ENCODE results near the gene KRTAP10-12.
A peak's percentile ranks its signal among the peaks of the same experiment; 100 is the strongest.

Gene KRTAP10-12

GRCh38 chr21:44712203-44713028 is 15.4 kb downstream of the KRTAP10-12 start:
- no peak for DNase-seq

- DNase-seq = no peak
Observed at GRCh38 chr21:44713130-44713529, 16.2 kb downstream of the KRTAP10-12 start.

DNA sequence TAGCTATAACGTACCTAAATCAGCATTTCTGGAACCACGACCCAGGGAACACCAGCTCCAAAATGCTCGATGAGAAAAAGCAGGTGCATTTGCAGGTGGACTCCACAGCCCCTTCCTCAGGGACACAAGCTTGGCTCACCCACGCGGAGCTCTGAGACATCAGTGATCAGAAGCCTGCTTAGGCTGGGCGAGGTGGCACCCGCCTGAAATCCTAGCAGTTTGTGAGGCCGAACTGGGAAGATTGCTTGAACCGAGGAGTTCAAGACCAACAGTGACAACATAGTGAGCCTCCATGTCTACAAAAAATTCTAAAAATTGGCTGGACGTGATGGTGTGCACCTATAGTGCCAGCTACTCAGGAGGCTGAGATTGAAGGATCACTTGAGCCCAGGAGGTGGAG is 16.9 kb downstream of the KRTAP10-12 start:
- no peak for DNase-seq

GRCh38 chr21:44714905-44715304 is 17.9 kb downstream of the KRTAP10-12 start:
- no peak for DNase-seq

DNA sequence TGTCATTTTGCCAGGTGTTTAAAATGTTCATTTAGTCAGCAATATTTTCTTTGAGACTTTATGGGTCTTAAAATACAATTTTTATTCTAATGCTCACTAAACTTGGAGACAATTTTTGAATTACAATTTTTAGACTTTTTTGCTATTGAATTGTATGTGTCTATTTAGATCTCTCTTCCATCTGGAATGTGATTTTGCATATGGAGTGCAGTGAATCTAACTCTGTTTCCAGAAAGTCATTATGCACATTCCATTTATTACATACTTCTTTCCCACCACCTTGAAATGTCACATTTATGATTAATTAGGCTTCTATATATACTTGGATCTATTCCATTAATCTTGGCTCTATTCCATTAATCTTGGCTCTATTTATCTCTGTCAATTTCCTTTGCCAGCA is 20.0 kb downstream of the KRTAP10-12 start:
- no peak for DNase-seq

GRCh38 chr21:44718093-44718492 is 21.1 kb downstream of the KRTAP10-12 start:
- DNase-seq = no peak

DNA sequence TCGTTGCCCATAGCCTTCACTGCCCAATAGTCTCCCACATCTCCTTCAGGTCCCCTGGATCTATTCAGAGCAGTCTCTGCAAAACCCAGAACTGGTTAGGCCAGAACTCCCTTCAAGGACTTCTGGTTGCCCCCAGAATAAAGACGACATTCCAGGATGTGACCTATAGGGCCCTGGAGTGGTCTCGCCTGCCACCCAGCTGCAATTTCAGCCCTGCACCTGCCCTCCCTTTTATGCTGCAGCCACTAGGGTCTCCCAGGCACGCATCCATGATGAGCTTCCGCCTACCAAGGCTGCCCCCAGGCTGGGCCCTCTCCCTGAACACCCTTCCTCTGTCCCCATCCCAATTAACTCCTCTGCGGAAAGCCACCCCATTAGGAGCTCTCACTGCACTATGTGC is 21.6 kb downstream of the KRTAP10-12 start:
- DNase-seq = no peak

GRCh38 chr21:44720170-44720569 is 23.2 kb downstream of the KRTAP10-12 start:
- DNase-seq = no peak

GRCh38 chr21:44722731-44723130 is 25.8 kb downstream of the KRTAP10-12 start:
- no peak for DNase-seq

DNA sequence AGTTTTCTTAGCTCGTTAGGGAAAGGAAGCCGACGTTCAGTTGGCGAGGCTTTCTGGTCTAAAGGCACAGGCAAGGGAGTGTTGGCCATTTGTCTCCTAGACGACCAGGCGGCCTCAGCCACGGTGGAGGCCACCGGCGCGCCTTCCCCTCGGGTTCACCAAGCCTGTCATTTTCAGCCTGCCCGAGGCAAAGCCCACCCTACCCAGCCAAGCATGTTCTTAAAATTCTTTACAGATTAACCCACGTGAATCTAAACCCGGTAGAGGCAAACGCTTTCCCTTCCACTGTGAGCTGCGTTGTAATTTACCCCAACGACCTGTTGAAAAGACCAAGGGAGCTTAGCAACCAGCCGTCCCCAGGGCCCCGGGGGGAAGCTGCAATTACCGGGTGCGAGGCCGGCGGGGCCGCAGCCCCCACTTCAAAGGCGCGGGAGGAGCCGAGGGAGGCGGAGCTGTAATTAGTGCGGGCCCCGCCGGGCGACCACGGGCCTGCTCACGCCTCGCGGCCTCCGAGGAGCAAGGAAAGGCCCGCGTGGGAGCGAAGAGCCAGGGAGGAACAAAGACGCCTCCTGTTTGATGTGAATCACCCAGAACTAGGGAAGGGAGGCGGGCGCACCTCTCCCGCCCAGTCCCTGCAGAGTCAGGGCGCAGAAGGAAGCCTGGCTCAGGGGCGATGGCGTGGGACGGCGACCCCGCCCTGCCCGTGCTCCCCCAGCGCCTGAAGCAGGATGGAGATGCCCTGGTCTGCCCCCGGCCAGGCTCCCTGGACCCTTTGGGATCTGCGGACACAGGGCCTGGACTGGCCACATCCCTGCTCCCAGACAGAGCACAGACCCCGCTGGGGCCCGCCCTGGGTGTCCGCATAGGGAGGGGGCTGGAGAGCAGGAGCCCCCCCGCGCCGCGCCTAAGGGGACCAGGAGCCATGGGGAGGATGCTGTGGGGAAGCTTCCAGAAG is 26.5 kb downstream of the KRTAP10-12 start:
- peak in 1 of 4 experiments; percentile 8 for DNase-seq

- no peak for DNase-seq
Observed at GRCh38 chr21:44724196-44724595, 27.2 kb downstream of the KRTAP10-12 start.

DNA sequence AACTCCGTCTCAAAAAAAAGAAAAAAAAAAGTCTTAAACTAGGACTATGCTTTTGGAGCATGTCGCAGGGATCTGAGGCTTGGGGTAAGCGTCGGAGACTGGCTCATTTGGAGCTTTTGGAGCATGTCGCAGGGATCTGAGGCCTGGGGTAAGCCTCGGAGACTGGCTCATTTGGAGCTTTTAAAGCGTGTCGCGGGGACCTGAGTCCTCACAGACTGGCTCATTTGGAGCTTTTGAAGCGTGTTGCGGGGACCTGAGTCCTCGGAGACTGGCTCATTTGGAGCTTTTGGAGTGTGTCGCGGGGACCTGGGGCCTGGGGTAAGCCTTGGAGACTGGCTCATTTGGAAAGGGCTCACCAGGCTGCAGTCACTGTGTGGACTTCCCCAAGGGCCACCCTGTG is 28.0 kb downstream of the KRTAP10-12 start:
- DNase-seq = no peak

DNA sequence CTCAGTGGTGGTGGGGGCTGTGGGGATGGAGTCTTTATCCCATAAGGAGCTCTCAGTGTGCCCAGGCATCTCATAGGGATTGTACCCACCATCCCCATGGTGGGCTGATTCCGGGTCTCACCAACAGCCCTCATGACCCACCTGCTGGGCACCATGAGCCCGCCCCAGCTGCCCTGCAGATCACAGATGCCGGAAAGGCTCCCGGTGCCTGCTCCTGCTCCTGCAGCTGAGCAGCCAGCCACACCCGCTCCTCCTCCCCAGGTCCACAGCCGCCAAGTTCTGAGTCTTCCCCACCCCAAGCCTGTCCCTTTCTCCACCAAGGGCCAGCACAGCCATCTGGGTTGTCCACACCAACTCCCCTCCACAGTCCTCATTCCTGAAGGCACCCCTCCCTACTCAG is 29.9 kb downstream of the KRTAP10-12 start:
- DNase-seq = no peak

GRCh38 chr21:44727321-44727720 is 30.3 kb downstream of the KRTAP10-12 start:
- DNase-seq = no peak

DNA sequence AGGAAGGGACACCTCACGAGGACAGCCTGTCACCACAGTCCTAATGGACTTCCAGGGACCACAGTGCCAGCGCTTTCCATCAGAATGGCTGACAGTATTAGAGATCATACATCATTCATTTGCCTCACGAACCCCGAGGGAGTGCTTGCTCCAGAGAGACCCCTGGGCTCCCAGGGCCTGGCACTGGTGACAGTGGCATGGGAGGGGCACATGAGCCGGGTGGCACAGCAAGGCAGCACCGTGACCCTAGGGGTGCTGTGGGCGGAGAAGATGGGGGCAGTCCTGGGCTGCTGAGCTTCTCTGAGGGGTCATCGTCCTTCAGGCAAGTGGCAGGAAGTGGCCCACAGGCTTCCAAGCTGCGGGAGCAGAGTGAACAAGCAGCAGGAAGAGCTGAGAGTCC is 30.8 kb downstream of the KRTAP10-12 start:
- DNase-seq = no peak

GRCh38 chr21:44728716-44729115 is 31.7 kb downstream of the KRTAP10-12 start:
- no peak for DNase-seq

GRCh38 chr21:44729336-44730027 is 32.5 kb downstream of the KRTAP10-12 start:
- no peak for DNase-seq

- DNase-seq = no peak
Observed at GRCh38 chr21:44730028-44730395, 33.0 kb downstream of the KRTAP10-12 start.

DNA sequence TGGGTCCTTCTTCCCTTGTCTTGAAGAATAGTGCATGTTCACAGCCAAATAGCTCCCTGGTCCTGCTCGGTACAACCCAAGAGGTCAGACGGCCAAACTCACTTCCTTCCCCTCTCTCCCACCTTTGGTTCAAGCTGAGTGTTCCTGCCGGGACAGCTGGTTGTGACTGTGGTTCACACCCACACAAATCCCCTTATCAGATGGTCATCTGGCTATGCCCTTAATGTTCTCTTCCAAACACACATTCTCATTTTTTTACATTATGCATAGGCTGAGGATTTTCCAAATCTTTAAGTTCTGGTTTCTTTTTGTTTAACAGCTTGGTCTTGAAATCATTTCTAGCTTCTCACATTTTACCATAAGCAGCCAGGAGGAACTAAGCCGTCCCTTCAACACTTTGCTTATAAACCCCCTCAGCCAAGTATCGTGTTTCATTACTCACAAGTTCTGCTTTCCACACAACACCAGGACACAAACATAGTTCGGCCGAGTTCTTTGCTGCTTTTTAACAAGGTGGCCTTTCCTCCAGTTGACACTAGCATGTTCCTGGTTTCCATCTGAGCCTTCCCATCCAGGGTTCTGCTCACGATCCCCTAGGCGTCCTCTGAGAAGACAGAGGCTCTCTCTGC is 34.1 kb downstream of the KRTAP10-12 start:
- DNase-seq = no peak

GRCh38 chr21:44732263-44732662 is 35.3 kb downstream of the KRTAP10-12 start:
- DNase-seq = no peak

GRCh38 chr21:44732956-44733355 is 36.0 kb downstream of the KRTAP10-12 start:
- DNase-seq = no peak

- no peak for DNase-seq
Observed at GRCh38 chr21:44734026-44734745, 37.2 kb downstream of the KRTAP10-12 start.
